Subcutaneous adipose tissue (tissue), 4 donors: ENCODE results near the gene BBOF1. TPM values are rescaled to one million over a fixed set of nuclear protein-coding genes. Genes with fewer than 3 reads are reported as not detected.

ENCODE experiments used
- total RNA-seq, 4 donors: library from RNA; depleted of rRNA; stranded (reverse); fragments of >200 nt; gene quantifications; one replicate each; pipeline ENCODE4 v1.1.0, GENCODE V29; 2016
- TF ChIP-seq, protein P1 (sequence below): fragments of 450-650 bp; IDR thresholded peaks from one replicate; pipeline ENCODE4 v1.5.1; 2016; ENCODE audit warnings: low read depth, mild to moderate bottlenecking, control low read depth, antibody characterized with exemption, moderate library complexity

The BBOF1 gene
- total RNA-seq, 4 donors from 2014 or later = 3.1 to 12.3 (median 5.5) TPM

DNA sequence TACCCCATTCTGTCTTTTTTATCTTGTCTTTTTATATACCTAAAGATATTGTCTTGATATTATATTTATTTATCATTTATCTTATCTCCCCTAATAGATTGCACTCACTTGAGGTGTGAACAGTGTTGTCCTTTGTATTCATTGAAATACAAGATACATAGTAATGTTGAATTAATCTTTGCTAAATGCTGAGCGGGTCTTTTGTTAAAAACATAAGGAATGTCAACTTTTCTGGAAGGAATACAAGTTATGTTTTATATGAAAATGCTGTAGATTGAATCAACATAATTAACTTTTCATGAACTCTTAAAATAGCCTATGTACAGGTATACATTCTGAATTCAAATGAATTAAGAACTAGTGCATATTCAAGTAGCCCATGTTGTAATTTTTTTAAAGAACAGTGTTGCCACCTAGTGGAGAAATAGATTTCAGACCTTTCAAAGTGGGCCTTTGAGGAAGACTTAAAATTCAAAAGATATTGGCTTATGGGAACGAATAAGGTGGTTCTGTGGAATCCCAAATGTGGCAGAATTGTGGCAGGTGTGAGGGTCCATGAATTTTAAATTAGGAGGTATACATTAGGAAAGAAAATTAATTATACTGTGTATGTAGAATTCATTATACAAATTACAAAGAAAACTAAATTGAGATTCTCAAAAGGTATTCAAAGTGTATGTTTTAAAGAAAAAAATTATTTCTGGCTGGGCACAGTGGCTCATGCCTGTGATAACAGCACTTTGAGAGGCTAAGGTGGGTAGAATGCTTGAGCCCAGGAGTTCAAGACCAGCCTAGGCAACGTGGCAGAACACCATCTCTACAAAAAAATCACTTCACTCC, 19.1 kb downstream of the BBOF1 start:
- TF ChIP-seq, protein P1, sequence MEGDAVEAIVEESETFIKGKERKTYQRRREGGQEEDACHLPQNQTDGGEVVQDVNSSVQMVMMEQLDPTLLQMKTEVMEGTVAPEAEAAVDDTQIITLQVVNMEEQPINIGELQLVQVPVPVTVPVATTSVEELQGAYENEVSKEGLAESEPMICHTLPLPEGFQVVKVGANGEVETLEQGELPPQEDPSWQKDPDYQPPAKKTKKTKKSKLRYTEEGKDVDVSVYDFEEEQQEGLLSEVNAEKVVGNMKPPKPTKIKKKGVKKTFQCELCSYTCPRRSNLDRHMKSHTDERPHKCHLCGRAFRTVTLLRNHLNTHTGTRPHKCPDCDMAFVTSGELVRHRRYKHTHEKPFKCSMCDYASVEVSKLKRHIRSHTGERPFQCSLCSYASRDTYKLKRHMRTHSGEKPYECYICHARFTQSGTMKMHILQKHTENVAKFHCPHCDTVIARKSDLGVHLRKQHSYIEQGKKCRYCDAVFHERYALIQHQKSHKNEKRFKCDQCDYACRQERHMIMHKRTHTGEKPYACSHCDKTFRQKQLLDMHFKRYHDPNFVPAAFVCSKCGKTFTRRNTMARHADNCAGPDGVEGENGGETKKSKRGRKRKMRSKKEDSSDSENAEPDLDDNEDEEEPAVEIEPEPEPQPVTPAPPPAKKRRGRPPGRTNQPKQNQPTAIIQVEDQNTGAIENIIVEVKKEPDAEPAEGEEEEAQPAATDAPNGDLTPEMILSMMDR = no peak

DNA sequence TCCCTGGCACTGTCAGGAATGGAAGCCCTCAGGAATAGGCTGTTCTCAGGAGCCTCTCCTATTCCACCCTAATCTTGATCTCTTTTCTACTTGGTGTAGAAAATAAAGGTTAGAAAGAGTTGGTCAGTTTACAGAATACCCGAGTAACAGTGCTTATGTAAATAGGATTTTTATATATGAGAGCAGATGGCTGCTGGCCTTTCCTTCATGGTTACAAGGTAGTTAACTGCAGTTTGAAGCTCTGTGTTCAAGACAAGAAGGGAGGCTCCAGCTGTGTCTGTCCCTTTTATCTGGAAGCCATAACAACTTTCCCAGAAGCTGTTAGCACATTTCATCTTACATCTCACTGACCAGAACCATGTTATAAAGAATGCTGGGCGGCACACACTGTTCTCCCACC, 23.1 kb downstream of the BBOF1 start:
- TF ChIP-seq, protein P1 = no peak

- TF ChIP-seq, protein P1 = no peak
Observed at GRCh38 chr14:74045522-74045921, 26.4 kb downstream of the BBOF1 start.

- TF ChIP-seq, protein P1 = no peak
Observed at GRCh38 chr14:74048281-74048680, 29.1 kb downstream of the BBOF1 start.

DNA sequence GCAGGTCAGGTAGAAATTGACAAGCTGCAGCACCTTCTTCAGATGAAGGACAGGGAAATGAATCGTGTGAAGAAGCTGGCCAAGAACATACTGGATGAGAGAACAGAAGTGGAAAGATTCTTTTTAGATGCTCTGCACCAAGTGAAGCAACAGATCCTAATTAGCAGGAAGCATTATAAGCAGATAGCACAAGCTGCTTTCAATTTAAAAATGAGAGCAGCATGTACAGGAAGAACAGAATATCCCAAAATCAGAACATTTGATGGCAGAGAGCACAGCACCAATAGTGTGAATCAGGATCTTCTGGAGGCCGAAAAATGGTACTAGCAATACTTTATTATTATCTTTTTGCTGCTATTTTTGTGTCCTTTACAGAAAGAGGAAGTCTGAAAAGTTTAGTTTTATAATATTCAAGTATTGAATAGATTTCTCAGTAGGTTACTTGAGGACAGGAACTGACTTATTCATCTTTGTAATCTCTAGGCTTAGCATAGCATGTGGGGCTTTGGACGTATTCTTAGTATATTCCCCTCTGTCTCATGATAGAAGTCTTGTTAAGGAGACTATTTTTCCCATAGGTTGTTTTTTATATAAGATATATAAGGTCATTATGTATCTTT, 30.8 kb downstream of the BBOF1 start:
- TF ChIP-seq, protein P1 = no peak

DNA sequence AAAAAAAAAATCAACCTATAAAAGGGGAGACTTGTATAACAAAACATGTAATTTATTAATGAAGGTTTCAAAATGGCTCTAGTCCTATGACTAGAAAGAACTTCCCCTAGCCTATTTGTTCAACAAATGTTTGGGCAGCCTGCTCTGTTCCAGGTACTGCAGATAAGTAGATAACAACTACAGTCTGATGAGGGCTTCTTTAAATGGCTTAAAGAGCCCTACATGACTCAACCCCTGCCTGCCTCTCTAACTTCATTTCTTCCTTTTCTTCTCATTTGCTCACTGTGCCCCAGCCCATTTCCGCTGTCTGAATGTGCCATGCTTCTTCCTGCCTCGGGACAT, 43.6 kb downstream of the BBOF1 start:
- TF ChIP-seq, protein P1 = no peak

DNA sequence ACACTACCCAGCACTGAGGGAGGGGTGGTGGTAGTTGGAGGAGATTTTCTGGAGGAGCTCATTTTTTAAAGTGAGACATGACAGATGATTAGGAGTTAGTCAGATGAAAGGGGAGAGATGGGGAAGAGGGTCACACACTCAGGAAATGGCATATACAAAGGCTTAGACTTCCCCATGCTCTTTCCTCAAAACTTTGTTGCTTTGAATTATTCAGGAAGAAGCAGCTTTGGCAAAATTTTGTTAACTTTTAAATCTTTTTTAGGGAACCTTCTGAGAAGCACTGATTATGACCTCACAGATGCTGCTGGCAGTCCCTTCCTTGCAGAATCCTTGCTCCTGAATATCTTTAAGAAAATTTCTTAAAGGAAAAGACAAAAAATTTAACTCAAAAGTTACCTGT, 45.3 kb downstream of the BBOF1 start:
- TF ChIP-seq, protein P1 = no peak
